ENCODE measurements around the gene GIMAP1. TPM values are rescaled to one million over a fixed set of nuclear protein-coding genes. Genes with fewer than 3 reads are reported as not detected.

GIMAP1 gene
- total and polyA plus RNA-seq, 8 donors: 0.39 to 2.0 (median 1.1) TPM

DNA sequence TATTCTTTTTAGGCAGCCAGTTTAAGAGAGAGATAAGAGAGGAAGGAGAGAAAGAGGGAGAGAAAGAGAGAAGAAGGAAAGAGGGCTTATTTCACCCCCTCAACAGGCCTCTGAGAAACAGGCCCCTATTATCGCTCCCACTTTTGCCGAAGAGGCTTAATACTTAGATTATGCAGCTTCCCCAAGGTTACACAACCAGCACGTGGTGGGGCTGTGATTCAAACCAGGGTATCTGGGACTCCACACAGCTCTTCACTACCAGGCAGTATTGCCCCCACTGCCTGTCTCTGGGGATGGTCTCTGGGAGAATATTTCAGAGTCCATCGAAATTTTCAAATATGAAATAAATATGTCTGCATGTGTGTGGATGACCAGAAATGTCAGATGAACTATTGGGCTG, 3.0 kb downstream of the GIMAP1 start:
- 57 to 69% methylated on average over 4 of the region's 4 CpGs for WGBS, 2 donors
- DNase-seq: no peak
- no peak overlapping the region for H3K27ac ChIP-seq
- no peak overlapping the region for H3K4me3 ChIP-seq
- no peaks in the 10 kb centered on the region for H3K9me3 ChIP-seq
- no peaks in the 10 kb centered on the region for H3K36me3 ChIP-seq
- H3K4me1 ChIP-seq: no peaks in the 10 kb centered on the region
- FAIRE-seq: no peak
- intact Hi-C loops (cut with DNase I): no loop called here
- no peak for ATAC-seq
- TF ChIP-seq, protein P1, sequence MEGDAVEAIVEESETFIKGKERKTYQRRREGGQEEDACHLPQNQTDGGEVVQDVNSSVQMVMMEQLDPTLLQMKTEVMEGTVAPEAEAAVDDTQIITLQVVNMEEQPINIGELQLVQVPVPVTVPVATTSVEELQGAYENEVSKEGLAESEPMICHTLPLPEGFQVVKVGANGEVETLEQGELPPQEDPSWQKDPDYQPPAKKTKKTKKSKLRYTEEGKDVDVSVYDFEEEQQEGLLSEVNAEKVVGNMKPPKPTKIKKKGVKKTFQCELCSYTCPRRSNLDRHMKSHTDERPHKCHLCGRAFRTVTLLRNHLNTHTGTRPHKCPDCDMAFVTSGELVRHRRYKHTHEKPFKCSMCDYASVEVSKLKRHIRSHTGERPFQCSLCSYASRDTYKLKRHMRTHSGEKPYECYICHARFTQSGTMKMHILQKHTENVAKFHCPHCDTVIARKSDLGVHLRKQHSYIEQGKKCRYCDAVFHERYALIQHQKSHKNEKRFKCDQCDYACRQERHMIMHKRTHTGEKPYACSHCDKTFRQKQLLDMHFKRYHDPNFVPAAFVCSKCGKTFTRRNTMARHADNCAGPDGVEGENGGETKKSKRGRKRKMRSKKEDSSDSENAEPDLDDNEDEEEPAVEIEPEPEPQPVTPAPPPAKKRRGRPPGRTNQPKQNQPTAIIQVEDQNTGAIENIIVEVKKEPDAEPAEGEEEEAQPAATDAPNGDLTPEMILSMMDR (IDR thresholded peaks at IDR 0.05): no peak
- H3K27me3 ChIP-seq: no peaks in the 10 kb centered on the region

DNA sequence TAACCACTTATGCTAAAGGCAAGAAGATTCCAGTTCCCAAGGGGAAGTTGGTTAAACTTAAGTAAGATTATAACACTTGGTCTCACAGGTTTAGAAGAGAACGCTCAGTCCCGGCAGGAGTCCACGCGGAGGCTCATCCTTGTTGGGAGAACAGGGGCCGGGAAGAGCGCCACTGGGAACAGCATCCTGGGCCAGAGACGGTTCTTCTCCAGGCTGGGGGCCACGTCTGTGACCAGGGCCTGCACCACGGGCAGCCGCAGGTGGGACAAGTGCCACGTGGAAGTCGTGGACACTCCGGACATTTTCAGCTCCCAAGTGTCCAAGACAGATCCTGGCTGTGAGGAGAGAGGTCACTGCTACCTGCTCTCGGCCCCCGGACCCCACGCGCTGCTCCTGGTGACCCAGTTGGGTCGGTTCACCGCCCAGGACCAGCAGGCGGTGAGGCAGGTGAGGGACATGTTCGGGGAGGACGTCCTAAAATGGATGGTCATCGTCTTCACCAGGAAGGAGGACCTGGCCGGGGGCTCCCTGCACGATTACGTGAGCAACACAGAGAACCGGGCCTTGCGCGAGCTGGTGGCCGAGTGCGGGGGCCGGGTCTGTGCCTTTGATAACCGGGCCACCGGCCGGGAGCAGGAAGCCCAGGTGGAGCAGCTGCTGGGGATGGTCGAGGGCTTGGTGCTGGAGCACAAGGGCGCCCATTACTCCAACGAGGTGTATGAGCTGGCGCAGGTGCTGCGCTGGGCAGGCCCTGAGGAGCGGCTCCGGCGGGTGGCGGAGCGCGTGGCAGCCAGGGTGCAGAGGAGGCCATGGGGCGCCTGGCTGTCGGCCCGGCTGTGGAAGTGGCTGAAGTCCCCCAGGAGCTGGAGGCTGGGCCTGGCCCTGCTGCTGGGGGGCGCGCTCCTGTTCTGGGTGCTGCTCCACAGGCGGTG, 3.8 kb downstream of the GIMAP1 start:
- no peaks in the 10 kb centered on the region for H3K27me3 ChIP-seq
- ATAC-seq (no peak), FAIRE-seq (no peak), DNase-seq (peak in 1 of 6 donors; percentile 53)
- no peaks in the 10 kb centered on the region for H3K9me3 ChIP-seq
- WGBS, 2 donors: 87 to 88% methylated on average over 42 to 52 of the region's 52 CpGs
- no peaks in the 10 kb centered on the region for H3K4me1 ChIP-seq
- H3K27ac ChIP-seq: no peak overlapping the region
- H3K36me3 ChIP-seq: no peaks in the 10 kb centered on the region
- intact Hi-C loops (cut with DNase I): no loop called here
- no peak overlapping the region for H3K4me3 ChIP-seq
- TF ChIP-seq, protein P1 (IDR thresholded peaks at IDR 0.05): no peak

DNA sequence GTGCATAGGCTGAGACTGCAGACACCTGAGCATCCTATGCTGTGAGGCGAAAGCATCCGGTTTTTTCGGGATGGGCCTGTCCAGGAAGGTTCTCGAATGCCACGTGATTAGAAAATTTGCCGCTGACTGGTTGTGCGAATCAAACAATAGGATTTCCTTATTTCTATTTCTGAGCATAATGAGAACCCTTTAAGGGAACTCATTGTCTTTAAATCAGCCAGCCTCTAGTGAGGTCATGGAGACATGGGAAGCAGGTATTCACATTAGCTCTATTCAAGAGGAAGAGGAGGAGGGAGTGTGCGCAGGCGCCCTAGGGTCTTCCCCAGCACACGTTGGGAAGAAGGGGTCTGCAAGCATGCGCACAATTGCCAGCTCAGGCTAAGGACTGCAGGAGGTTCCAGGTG, 5.6 kb downstream of the GIMAP1 start:
- intact Hi-C loops (cut with DNase I): no loop called here
- FAIRE-seq: no peak
- no peaks in the 10 kb centered on the region for H3K27me3 ChIP-seq
- ATAC-seq: no peak
- WGBS, 2 donors: 80 to 88% methylated on average over 11 of the region's 11 CpGs
- no peaks in the 10 kb centered on the region for H3K36me3 ChIP-seq
- no peak overlapping the region for H3K4me3 ChIP-seq
- TF ChIP-seq, protein P1 (IDR thresholded peaks at IDR 0.05): no peak
- DNase-seq: no peak
- H3K27ac ChIP-seq: no peak overlapping the region
- no peaks in the 10 kb centered on the region for H3K9me3 ChIP-seq
- no peaks in the 10 kb centered on the region for H3K4me1 ChIP-seq

DNA sequence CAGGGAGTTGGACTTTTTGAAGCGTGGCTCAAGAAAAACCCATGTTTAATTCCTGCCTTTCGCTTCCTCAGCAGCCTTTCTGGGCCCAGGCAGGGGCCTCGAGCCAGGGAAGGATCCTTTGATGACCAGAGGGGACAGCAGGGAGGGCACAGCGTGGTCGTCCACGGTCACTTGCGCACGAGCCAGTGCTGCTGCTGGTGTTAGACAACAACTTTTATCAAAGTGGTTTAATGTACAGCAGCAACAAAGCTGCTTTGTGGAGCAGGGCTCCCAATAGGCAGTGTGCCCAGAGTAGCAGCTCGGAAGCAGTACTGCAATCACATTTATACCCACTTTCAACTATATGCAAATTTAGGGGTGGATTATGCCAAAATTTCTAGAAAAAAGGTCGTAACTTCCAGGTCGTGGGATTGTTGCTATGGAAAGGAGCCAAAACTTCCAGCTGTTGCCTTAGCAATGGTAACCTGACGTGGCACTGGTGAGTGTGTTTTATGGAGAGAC, 6.1 kb downstream of the GIMAP1 start:
- Histone ChIP-seq H3K27ac (no peak overlapping the region), H3K36me3 (no peaks in the 10 kb centered on the region), H3K27me3 (no peaks in the 10 kb centered on the region), H3K4me3 (no peak overlapping the region), H3K4me1 (no peaks in the 10 kb centered on the region), H3K9me3 (no peaks in the 10 kb centered on the region)
- DNase-seq (no peak), ATAC-seq (peak in 1 of 4 donors; percentile 6), FAIRE-seq (no peak)
- TF ChIP-seq, protein P1 (IDR thresholded peaks at IDR 0.05): no peak
- 63 to 66% methylated on average over 12 of the region's 12 CpGs for WGBS, 2 donors
- intact Hi-C loops (cut with DNase I): no loop called here

- H3K4me3 ChIP-seq: no peak overlapping the region
- H3K36me3 ChIP-seq: no peaks in the 10 kb centered on the region
- H3K4me1 ChIP-seq: no peaks in the 10 kb centered on the region
- no peaks in the 10 kb centered on the region for H3K9me3 ChIP-seq
- ATAC-seq (no peak), FAIRE-seq (no peak), DNase-seq (no peak)
- TF ChIP-seq, protein P1 (IDR thresholded peaks at IDR 0.05): no peak
- H3K27ac ChIP-seq: no peak overlapping the region
- no peaks in the 10 kb centered on the region for H3K27me3 ChIP-seq
- WGBS, 2 donors: 24 to 48% methylated on average over 1 of the region's 1 CpG
- intact Hi-C loops (cut with DNase I): no loop called here
Observed at GRCh38 chr7:150723467-150723866, 7.1 kb downstream of the GIMAP1 start.
